ENCODE measurements around the gene ST3GAL5. TPM values are rescaled to one million over a fixed set of nuclear protein-coding genes. Genes with fewer than 3 reads are reported as not detected.

The ST3GAL5 gene
- total RNA-seq, 1 experiment from 2014 or later: 25.3 TPM

GRCh38 chr2:85915606-85916303 lies 27.0 kb upstream of the ST3GAL5 start:
- H3K36me3 ChIP-seq (ENCODE audit: insufficient read depth, low read length, poor library complexity, severe bottlenecking): no peaks in the 10 kb centered on the region
- TF ChIP-seq EZH2 (IDR thresholded peaks at IDR 0.05; ENCODE audit: borderline replicate concordance, low read depth, low read length, poor library complexity, severe bottlenecking) (no peak), CTCF (conservative IDR thresholded peaks at IDR 0.05; ENCODE audit: low read depth, low read length) (no peak)
- H3K4me1 ChIP-seq (ENCODE audit: insufficient read depth, low read length, poor library complexity, severe bottlenecking): peaks cover 10% of the 10 kb centered on the region
- intact Hi-C loops (cut with micrococcal nuclease; ENCODE audit: unreplicated experiment): no loop called here
- no peaks in the 10 kb centered on the region for H3K9me3 ChIP-seq (ENCODE audit: low read depth, low read length, poor library complexity, severe bottlenecking)
- no peak overlapping the region for H3K27ac ChIP-seq (ENCODE audit: low read depth, low read length, poor library complexity, severe bottlenecking)
- DNase-seq (ENCODE audit: low spot score): no peak
- no peaks in the 10 kb centered on the region for H3K27me3 ChIP-seq (replicated peaks; ENCODE audit: insufficient read depth, low read depth, low read length, poor library complexity)
- H3K4me3 ChIP-seq (ENCODE audit: low read depth, low read length, poor library complexity, severe bottlenecking): no peak overlapping the region
- BruUV-seq (replicated peaks): no TSS peak
- CTCF ChIA-PET: interaction anchor here (0.7 kb wide), 1 partner anchor 13 kb away, joined by 9 read pairs; no protein-coding TSS in a partner anchor
- POLR2A ChIA-PET (ENCODE audit: low non-redundant PET): interaction anchor here (0.7 kb wide), 1 partner anchor 782 kb away, joined by 3 read pairs; no protein-coding TSS in a partner anchor

- TF ChIP-seq CTCF (conservative IDR thresholded peaks at IDR 0.05; ENCODE audit: low read depth, low read length) (no peak), EZH2 (IDR thresholded peaks at IDR 0.05; ENCODE audit: borderline replicate concordance, low read depth, low read length, poor library complexity, severe bottlenecking) (no peak)
- H3K9me3 ChIP-seq (ENCODE audit: low read depth, low read length, poor library complexity, severe bottlenecking): no peaks in the 10 kb centered on the region
- intact Hi-C loops (cut with micrococcal nuclease; ENCODE audit: unreplicated experiment): no loop called here
- H3K27me3 ChIP-seq (replicated peaks; ENCODE audit: insufficient read depth, low read depth, low read length, poor library complexity): no peaks in the 10 kb centered on the region
- H3K4me1 ChIP-seq (ENCODE audit: insufficient read depth, low read length, poor library complexity, severe bottlenecking): peaks cover 10% of the 10 kb centered on the region
- no TSS peak for BruUV-seq (replicated peaks)
- CTCF ChIA-PET: no interaction called here
- no peaks in the 10 kb centered on the region for H3K36me3 ChIP-seq (ENCODE audit: insufficient read depth, low read length, poor library complexity, severe bottlenecking)
- no peak overlapping the region for H3K4me3 ChIP-seq (ENCODE audit: low read depth, low read length, poor library complexity, severe bottlenecking)
- POLR2A ChIA-PET (ENCODE audit: low non-redundant PET): no interaction called here
- H3K27ac ChIP-seq (ENCODE audit: low read depth, low read length, poor library complexity, severe bottlenecking): no peak overlapping the region
- no peak for DNase-seq (ENCODE audit: low spot score)
Measured at GRCh38 chr2:85914922-85915321, 26.1 kb upstream of the ST3GAL5 start.

DNA sequence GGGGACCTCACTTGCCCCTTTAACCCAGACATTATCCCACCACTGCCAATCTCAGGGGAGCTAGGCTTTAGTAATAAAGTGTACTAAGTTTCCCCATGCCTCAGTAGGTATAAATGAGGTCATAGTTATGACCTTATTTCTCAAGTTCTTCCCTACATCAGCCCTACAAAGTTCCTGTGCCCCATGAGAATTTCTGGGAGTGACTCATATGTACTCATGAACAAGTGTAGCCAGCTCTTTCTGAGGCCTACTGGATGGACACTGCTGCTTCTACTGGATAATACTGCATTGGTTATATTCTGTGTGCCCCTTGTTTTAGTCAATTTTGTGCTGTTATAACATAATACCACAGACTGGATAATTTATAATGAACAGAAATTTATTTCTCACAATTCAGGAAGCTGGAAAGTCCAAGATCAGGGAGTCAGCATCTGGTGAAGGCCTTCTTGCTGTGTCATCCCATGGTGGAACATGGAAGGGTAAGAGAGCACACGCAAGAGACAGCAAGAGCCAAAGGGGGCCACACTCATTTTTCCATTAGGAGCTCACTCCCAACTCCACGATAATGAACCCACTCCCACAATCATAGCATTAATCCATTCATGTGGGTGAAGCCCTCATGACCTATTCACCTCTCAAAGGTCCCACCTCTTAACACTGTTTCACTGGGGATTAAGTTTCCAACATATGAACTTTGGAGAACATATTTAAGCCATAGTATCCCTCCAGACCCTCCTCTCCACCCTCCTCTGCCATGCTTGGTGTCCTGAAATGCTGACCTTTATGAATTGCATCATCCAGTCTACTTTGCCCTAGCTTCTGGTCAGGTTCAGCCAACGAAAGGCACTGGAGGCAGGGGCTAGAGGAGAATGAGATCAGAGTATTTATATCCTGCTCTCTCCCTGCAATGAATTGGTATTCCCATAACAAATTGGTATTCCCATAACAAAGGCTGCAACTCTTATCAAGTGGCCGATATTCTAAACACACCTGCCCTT lies 25.4 kb upstream of the ST3GAL5 start:
- ChIA-PET POLR2A (ENCODE audit: low non-redundant PET) (no interaction called here), CTCF (no interaction called here)
- intact Hi-C loops (cut with micrococcal nuclease; ENCODE audit: unreplicated experiment): no loop called here
- H3K9me3 ChIP-seq (ENCODE audit: low read depth, low read length, poor library complexity, severe bottlenecking): no peaks in the 10 kb centered on the region
- no peaks in the 10 kb centered on the region for H3K27me3 ChIP-seq (replicated peaks; ENCODE audit: insufficient read depth, low read depth, low read length, poor library complexity)
- H3K4me1 ChIP-seq (ENCODE audit: insufficient read depth, low read length, poor library complexity, severe bottlenecking): peaks cover 10% of the 10 kb centered on the region
- BruUV-seq (replicated peaks): no TSS peak
- no peak overlapping the region for H3K27ac ChIP-seq (ENCODE audit: low read depth, low read length, poor library complexity, severe bottlenecking)
- TF ChIP-seq CTCF (conservative IDR thresholded peaks at IDR 0.05; ENCODE audit: low read depth, low read length): no peak
- no peak for TF ChIP-seq EZH2 (IDR thresholded peaks at IDR 0.05; ENCODE audit: borderline replicate concordance, low read depth, low read length, poor library complexity, severe bottlenecking)
- no peaks in the 10 kb centered on the region for H3K36me3 ChIP-seq (ENCODE audit: insufficient read depth, low read length, poor library complexity, severe bottlenecking)
- H3K4me3 ChIP-seq (ENCODE audit: low read depth, low read length, poor library complexity, severe bottlenecking): no peak overlapping the region
- no peak for DNase-seq (ENCODE audit: low spot score)

Measured in A673 (cell line).